SU-DHL-6 (cell line): ENCODE results near the gene AGAP1.

ENCODE experiments used
- H2AFZ ChIP-seq: fragments of 200-600 bp; sonication (generic); 2 replicates; pipeline ENCODE4 v1.6.1; 2014; ENCODE audit warnings: low read depth, mild to moderate bottlenecking, moderate library complexity, mixed read lengths, antibody characterized with exemption, low read length; ENCODE audit not compliant: severe bottlenecking
- H3F3A ChIP-seq: fragments of 200-600 bp; shearing (Covaris generic); 2 replicates; pipeline ENCODE4 v1.6.0; 2016; ENCODE audit warnings: antibody characterized with exemption, mild to moderate bottlenecking; ENCODE audit not compliant: insufficient read depth
- H3K27ac ChIP-seq: fragments of 200-600 bp; sonication (generic); 2 replicates; pipeline ENCODE4 v1.5.1; 2016; ENCODE audit warnings: low read depth, mild to moderate bottlenecking, low read length, moderate library complexity, mixed read lengths
- H3K27me3 ChIP-seq: fragments of 200-600 bp; sonication (generic), shearing (Covaris generic); 2 replicates; pipeline ENCODE4 v1.6.0; 2014; ENCODE audit warnings: mild to moderate bottlenecking, low read length
- H3K36me3 ChIP-seq: fragments of 200-600 bp; sonication (generic); 2 replicates; pipeline ENCODE4 v1.6.1; 2014; ENCODE audit warnings: mild to moderate bottlenecking, low read length, mixed read lengths
- H3K4me2 ChIP-seq: fragments of 300-600, 200-600 bp; shearing (Covaris generic), sonication (generic); 2 replicates; pipeline ENCODE4 v1.6.0; 2014; ENCODE audit warnings: low read length, low read depth, mild to moderate bottlenecking; ENCODE audit not compliant: poor library complexity, severe bottlenecking
- H3K4me3 ChIP-seq: fragments of 200-600 bp; sonication (generic); 2 replicates; pipeline ENCODE4 v1.5.1; 2014; ENCODE audit warnings: antibody characterized with exemption, low read length, mild to moderate bottlenecking, mixed read lengths; ENCODE audit not compliant: insufficient read depth, poor library complexity, severe bottlenecking
- H3K79me2 ChIP-seq: fragments of 200-600 bp; sonication (generic); 2 replicates; pipeline ENCODE4 v1.6.1; 2014; ENCODE audit warnings: mild to moderate bottlenecking, low read length, moderate library complexity; ENCODE audit not compliant: insufficient read depth
- H3K9ac ChIP-seq: fragments of 200-600 bp; sonication (generic); 2 replicates; pipeline ENCODE4 v1.7.0; 2014; ENCODE audit warnings: mild to moderate bottlenecking, low read length
- H3K9me2 ChIP-seq: fragments of 200-600 bp; sonication (generic); replicated peaks from 2 replicates; pipeline ENCODE4 v1.6.1; 2014; ENCODE audit warnings: low read length; ENCODE audit not compliant: insufficient read depth
- H3K9me3 ChIP-seq: fragments of 200-600 bp; sonication (generic); 2 replicates; pipeline ENCODE4 v1.6.1; 2014; ENCODE audit warnings: low read length, mixed read lengths; ENCODE audit not compliant: insufficient read depth
- H4K20me1 ChIP-seq: fragments of 200-600 bp; sonication (generic); 2 replicates; pipeline ENCODE4 v1.6.1; 2014; ENCODE audit warnings: low read depth, mild to moderate bottlenecking, antibody characterized with exemption, low read length, moderate library complexity, mixed read lengths
- CTCF ChIP-seq: fragments of 200-600 bp; sonication (generic); IDR thresholded peaks from one replicate; pipeline ENCODE4 v1.5.1; 2017; ENCODE audit warnings: antibody characterized with exemption, mild to moderate bottlenecking, low read length, moderate library complexity; ENCODE audit not compliant: insufficient read depth, poor library complexity, severe bottlenecking
- EZH2phosphoT487 ChIP-seq: fragments of 200-600 bp; sonication (generic), shearing (Covaris generic); conservative IDR thresholded peaks from 2 replicates; pipeline ENCODE4 v1.6.1; 2018; ENCODE audit warnings: mild to moderate bottlenecking, antibody characterized with exemption, low read length, moderate library complexity, mixed read lengths

The AGAP1 gene

GRCh38 chr2:236078297-236079255 is 584.7 kb downstream of the AGAP1 start:
- no peaks in the 10 kb centered on the region for H3F3A ChIP-seq
- H2AFZ ChIP-seq, result no peak overlapping the region
- no peak overlapping the region for H3K4me3 ChIP-seq
- H3K9me2 ChIP-seq, result no peaks in the 10 kb centered on the region
- H3K27ac ChIP-seq, result no peak overlapping the region
- H3K4me2 ChIP-seq, result no peak overlapping the region
- H4K20me1 ChIP-seq, result no peaks in the 10 kb centered on the region
- TF ChIP-seq EZH2phosphoT487 (no peak), CTCF (no peak)
- H3K36me3 ChIP-seq, result no peaks in the 10 kb centered on the region
- no peaks in the 10 kb centered on the region for H3K27me3 ChIP-seq
- H3K79me2 ChIP-seq, result no peaks in the 10 kb centered on the region
- H3K9ac ChIP-seq, result no peak overlapping the region
- H3K9me3 ChIP-seq, result no peaks in the 10 kb centered on the region

GRCh38 chr2:236080412-236080811 is 586.6 kb downstream of the AGAP1 start:
- Histone ChIP-seq H3K9me2 (no peaks in the 10 kb centered on the region), H3K4me3 (no peak overlapping the region), H3K9me3 (no peaks in the 10 kb centered on the region), H2AFZ (no peak overlapping the region), H3K27me3 (no peaks in the 10 kb centered on the region), H4K20me1 (no peaks in the 10 kb centered on the region), H3K9ac (no peak overlapping the region), H3K79me2 (no peaks in the 10 kb centered on the region), H3K27ac (no peak overlapping the region), H3K4me2 (no peak overlapping the region), H3F3A (no peaks in the 10 kb centered on the region), H3K36me3 (no peaks in the 10 kb centered on the region)
- TF ChIP-seq CTCF (no peak), EZH2phosphoT487 (no peak)

- no peaks in the 10 kb centered on the region for H3K9me3 ChIP-seq
- H3K9ac ChIP-seq, result no peak overlapping the region
- H3K36me3 ChIP-seq, result no peaks in the 10 kb centered on the region
- H4K20me1 ChIP-seq, result no peaks in the 10 kb centered on the region
- no peak overlapping the region for H3K27ac ChIP-seq
- H3K27me3 ChIP-seq, result no peaks in the 10 kb centered on the region
- H3K4me2 ChIP-seq, result no peak overlapping the region
- no peaks in the 10 kb centered on the region for H3F3A ChIP-seq
- no peaks in the 10 kb centered on the region for H3K9me2 ChIP-seq
- H2AFZ ChIP-seq, result no peak overlapping the region
- no peak overlapping the region for H3K4me3 ChIP-seq
- no peaks in the 10 kb centered on the region for H3K79me2 ChIP-seq
- TF ChIP-seq CTCF (no peak), EZH2phosphoT487 (no peak)
Observed at GRCh38 chr2:236081171-236081570, 587.3 kb downstream of the AGAP1 start.
